NCI-H2081 (cell line): Measurements from ENCODE around the gene DNAH17.
A peak's percentile ranks its signal among the peaks of the same experiment; 100 is the strongest.

Source experiments
- DNase-seq, 2 experiments: peaks; one replicate each; lab custom pipeline; 2025; lab: John Stamatoyannopoulos, UW

The DNAH17 gene

GRCh38 chr17:78575340-78575739 is 1.9 kb downstream of the DNAH17 start:
- no peak for DNase-seq

- no peak for DNase-seq
Observed at GRCh38 chr17:78573955-78574354, 3.2 kb downstream of the DNAH17 start.

GRCh38 chr17:78572239-78573205 is 4.7 kb downstream of the DNAH17 start:
- DNase-seq, result no peak

GRCh38 chr17:78571329-78571728 is 5.9 kb downstream of the DNAH17 start:
- DNase-seq, result no peak

GRCh38 chr17:78568494-78569115 is 8.6 kb downstream of the DNAH17 start:
- no peak for DNase-seq

- no peak for DNase-seq
Observed at GRCh38 chr17:78567991-78568390, 9.2 kb downstream of the DNAH17 start.

GRCh38 chr17:78566947-78567346 is 10.2 kb downstream of the DNAH17 start:
- no peak for DNase-seq

GRCh38 chr17:78563189-78564145 is 13.7 kb downstream of the DNAH17 start:
- peak in 1 of 2 experiments; percentile 22 for DNase-seq

- DNase-seq, result no peak
Observed at GRCh38 chr17:78562734-78563133, 14.5 kb downstream of the DNAH17 start.

GRCh38 chr17:78561166-78561565 is 16.0 kb downstream of the DNAH17 start:
- DNase-seq, result no peak

- no peak for DNase-seq
Observed at GRCh38 chr17:78560731-78561130, 16.5 kb downstream of the DNAH17 start.

- no peak for DNase-seq
Observed at GRCh38 chr17:78559749-78560368, 17.3 kb downstream of the DNAH17 start.

GRCh38 chr17:78558989-78559388 is 18.2 kb downstream of the DNAH17 start:
- no peak for DNase-seq

- DNase-seq, result no peak
Observed at GRCh38 chr17:78558181-78558850, 18.9 kb downstream of the DNAH17 start.

GRCh38 chr17:78557598-78558039 is 19.6 kb downstream of the DNAH17 start:
- no peak for DNase-seq

GRCh38 chr17:78556812-78557211 is 20.4 kb downstream of the DNAH17 start:
- no peak for DNase-seq

GRCh38 chr17:78555746-78556401 is 21.3 kb downstream of the DNAH17 start:
- DNase-seq, result no peak

- DNase-seq, result no peak
Observed at GRCh38 chr17:78550464-78550863, 26.7 kb downstream of the DNAH17 start.

GRCh38 chr17:78548725-78549124 is 28.5 kb downstream of the DNAH17 start:
- no peak for DNase-seq

- DNase-seq, result no peak
Observed at GRCh38 chr17:78547035-78547434, 30.2 kb downstream of the DNAH17 start.
